MM.1S (cell line): ENCODE results near the gene IL7R.

ENCODE experiments used
- CTCF ChIP-seq: fragments of 300-600 bp; sonication (generic); IDR thresholded peaks from 2 replicates; pipeline ENCODE4 v1.5.1; 2016; ENCODE audit warnings: antibody characterized with exemption, low read length, mixed read lengths
- EZH2 ChIP-seq: fragments of 300-600 bp; sonication (generic); optimal IDR thresholded peaks from 2 replicates; pipeline ENCODE3; 2017; ENCODE audit warnings: low read depth, mild to moderate bottlenecking, antibody characterized with exemption, low read length, mixed read lengths

GRCh38 chr5:35853631-35854030 is 3.1 kb upstream of the IL7R start:
- no peak for TF ChIP-seq CTCF
- TF ChIP-seq EZH2: no peak
